AG04449 (cell line): ENCODE measurements around the gene TMEM181.
"Not testable (repeated sequence)": the region's sequence is repeated elsewhere in the genome, so short reads cannot be mapped to it uniquely, and the experiment has no call there.

ENCODE experiments used
- CTCF ChIA-PET: fragments of 350-600 bp; formaldehyde crosslinking; extraction: SDS; loops from one replicate; lab custom pipeline; 2021; ENCODE audit warnings: antibody characterized with exemption; lab: Yijun Ruan, JAX
- POLR2A ChIA-PET: fragments of 400-600, 350-600 bp; formaldehyde crosslinking; extraction: SDS; loops from one replicate; lab custom pipeline; 2020; ENCODE audit warnings: antibody characterized with exemption, inconsistent platforms; lab: Yijun Ruan, JAX
- DNase-seq: peaks from one replicate; pipeline ENCODE4 v3.0.0-alpha.2; 2010; ENCODE audit warnings: low read depth, low spot score
- H3K4me3 ChIP-seq: 2 replicates; pipeline ENCODE4 v1.5.1; 2011; ENCODE audit warnings: low read depth, mild to moderate bottlenecking, control low read depth, low read length
- CTCF ChIP-seq: IDR thresholded peaks from one replicate; pipeline ENCODE4 v1.5.1; 2011; ENCODE audit warnings: mild to moderate bottlenecking, moderate library complexity, low read length, control low read depth, inconsistent platforms; ENCODE audit not compliant: insufficient read depth; ENCODE audit errors: missing control alignments

Gene TMEM181

GRCh38 chr6:158646023-158646910 is 86.4 kb downstream of the TMEM181 start:
- no peak overlapping the region for H3K4me3 ChIP-seq
- CTCF ChIA-PET = interaction anchor here (1.2 to 4.8 kb wide), 8 partner anchors 13 to 432 kb away, joined by 3 to 29 read pairs (median 6); no protein-coding TSS in a partner anchor
- DNase-seq = no peak
- no peak for TF ChIP-seq CTCF
- POLR2A ChIA-PET = interaction anchor here (1.4 kb wide), 1 partner anchor 9 kb away, joined by 3 read pairs; no protein-coding TSS in a partner anchor

- TF ChIP-seq CTCF = no peak
- no peak overlapping the region for H3K4me3 ChIP-seq
- no peak for DNase-seq
- ChIA-PET CTCF (interaction anchor here (0.8 to 2.3 kb wide), 6 partner anchors 12 to 426 kb away, joined by 3 to 15 read pairs (median 6); no protein-coding TSS in a partner anchor), POLR2A (no interaction called here)
Measured at GRCh38 chr6:158647501-158647900, 87.6 kb downstream of the TMEM181 start.

GRCh38 chr6:158648682-158649131 is 88.8 kb downstream of the TMEM181 start:
- ChIA-PET POLR2A (interaction anchor here (1.4 kb wide), 1 partner anchor 10 kb away, joined by 3 read pairs; no protein-coding TSS in a partner anchor), CTCF (interaction anchor here (0.8 to 4.5 kb wide), 8 partner anchors 11 to 435 kb away, joined by 3 to 27 read pairs (median 6); no protein-coding TSS in a partner anchor)
- TF ChIP-seq CTCF = no peak
- H3K4me3 ChIP-seq = no peak overlapping the region
- DNase-seq = peak; percentile 91

GRCh38 chr6:158649289-158650143 is 89.6 kb downstream of the TMEM181 start, which contains the start of gene SYTL3:
SYTL3 (plus strand) TSS chr6:158650054; CDS start chr6:158663269, 13,215 bp downstream.
- no peak for TF ChIP-seq CTCF
- no peak within 1 kb of the TSS for H3K4me3 ChIP-seq
- peak; percentile 69 for DNase-seq
- CTCF ChIA-PET = interaction anchor here (0.6 to 4.5 kb wide), 9 partner anchors 10 to 435 kb away, joined by 3 to 27 read pairs (median 5); no protein-coding TSS in a partner anchor
- POLR2A ChIA-PET = interaction anchor here (0.6 to 1.4 kb wide), 2 partner anchors 11 to 83 kb away, joined by 3 read pairs; no protein-coding TSS in a partner anchor

- POLR2A ChIA-PET, DNase-seq, H3K4me3 ChIP-seq: not testable (repeated sequence)
- CTCF ChIA-PET = interaction anchor here (2.5 to 4.5 kb wide), 2 partner anchors 7 to 39 kb away, joined by 20 to 27 read pairs; no protein-coding TSS in a partner anchor
Measured at GRCh38 chr6:158651981-158652737, 92.3 kb downstream of the TMEM181 start.
